Activated T-cell treated with anti-CD3 and anti-CD28 coated beads, Interleukin-2, amount 50 U/mL, for 72 hours (primary cell): ENCODE measurements around the gene HSD17B4. TPM values are rescaled to one million over a fixed set of nuclear protein-coding genes. Genes with fewer than 3 reads are reported as not detected.
"Not testable (repeated sequence)": the region's sequence is repeated elsewhere in the genome, so short reads cannot be mapped to it uniquely, and the experiment has no call there.

Experiments used
- ATAC-seq, 2 donors: fragments of 150-1000 bp; cut with Tn5 transposase; replicated peaks in 1 of 2; 2 replicates each; pipeline ENCODE4 v1.10.0; 2021; ENCODE audit warnings: moderate library complexity in 2 of 2, mild to moderate bottlenecking in 1 of 2
- DNase-seq, 2 donors: peaks; one replicate each; pipeline ENCODE4 v3.0.0; 2021 to 2022; ENCODE audit warnings: mixed read lengths in 1 of 2
- H3K27ac Mint-ChIP-seq: one replicate; pipeline ENCODE4 v1.8.0; 2022; ENCODE audit warnings: mild to moderate bottlenecking, moderate library complexity, mixed read lengths
- H3K27me3 Mint-ChIP-seq: one replicate; pipeline ENCODE4 v1.8.0; 2022; ENCODE audit warnings: low read depth, mixed read lengths
- H3K36me3 Mint-ChIP-seq, 2 donors: one replicate each; pipeline ENCODE4 v1.8.0; 2022; ENCODE audit warnings: mixed read lengths in 2 of 2, mild to moderate bottlenecking in 1 of 2; ENCODE audit not compliant: insufficient read depth in 2 of 2
- H3K4me1 Mint-ChIP-seq: one replicate; pipeline ENCODE4 v1.8.0; 2022; ENCODE audit warnings: low read depth, mixed read lengths
- H3K4me3 Mint-ChIP-seq, 2 donors: one replicate each; pipeline ENCODE4 v1.8.0; 2022; ENCODE audit warnings: mild to moderate bottlenecking in 2 of 2, mixed read lengths in 2 of 2, moderate library complexity in 2 of 2
- H3K9me3 Mint-ChIP-seq, 2 donors: one replicate each; pipeline ENCODE4 v1.8.0; 2022; ENCODE audit warnings: mixed read lengths in 2 of 2
- total RNA-seq, 2 donors: library from RNA; stranded (reverse); gene quantifications; one replicate each; pipeline ENCODE4 v1.2.3, GENCODE V29; 2022

HSD17B4 gene
- total RNA-seq, 2 donors from 2014 or later: 63.1 to 90.6 TPM

DNA sequence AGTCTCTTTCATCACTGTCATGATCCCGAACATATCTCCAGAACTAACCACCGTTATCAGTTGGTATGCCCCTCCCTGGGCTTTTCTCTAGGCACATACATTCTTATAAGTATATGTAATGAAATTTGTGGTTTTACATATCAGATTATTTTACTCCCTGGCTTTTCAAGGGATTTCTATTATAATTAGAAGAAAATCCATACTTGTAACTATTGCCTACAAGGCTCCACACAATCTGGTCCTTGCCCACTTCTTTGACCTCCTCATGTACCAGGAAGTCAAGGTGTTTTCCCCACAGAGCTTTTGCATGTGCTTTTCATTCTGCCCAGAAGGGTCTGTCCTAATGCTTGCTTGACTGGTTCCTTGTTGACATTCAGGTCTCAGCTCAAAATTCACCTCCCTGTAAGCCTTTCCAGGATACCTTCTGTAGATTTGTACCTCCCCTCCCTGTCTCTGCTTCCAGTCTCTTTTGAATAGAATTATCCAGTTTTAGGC lies 33.6 kb upstream of the HSD17B4 start:
- H3K4me3 Mint-ChIP-seq: no peak overlapping the region
- DNase-seq (no peak), ATAC-seq (no peak)

DNA sequence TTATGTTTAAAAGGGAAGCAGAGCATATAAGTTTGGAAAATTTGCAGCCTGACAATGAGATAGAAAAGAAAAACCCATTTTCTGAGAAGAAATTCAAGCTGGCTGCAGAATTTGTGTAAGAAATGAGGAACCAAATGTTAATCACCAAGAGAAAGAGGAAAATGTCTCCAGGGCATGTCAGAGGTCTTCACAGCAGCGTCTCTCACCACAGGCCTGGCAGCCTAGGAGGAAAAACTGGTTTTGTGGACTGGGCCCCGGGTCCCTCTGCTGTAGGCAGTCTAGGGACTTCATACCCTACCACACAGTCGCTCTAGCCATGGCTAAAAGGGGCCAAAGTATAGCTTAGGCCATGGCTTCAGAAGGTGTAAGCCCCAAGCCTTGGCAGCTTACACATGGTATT lies 32.1 kb upstream of the HSD17B4 start:
- Mint-ChIP-seq H3K36me3 (no peaks in the 10 kb centered on the region), H3K9me3 (no peaks in the 10 kb centered on the region), H3K27ac (no peak overlapping the region), H3K27me3 (no peaks in the 10 kb centered on the region), H3K4me3 (no peak overlapping the region), H3K4me1 (peaks cover 17% of the 10 kb centered on the region)
- DNase-seq: no peak
- ATAC-seq: no peak

More for the DNA sequence above, 33.6 kb upstream of the HSD17B4 start:
- Mint-ChIP-seq H3K27me3 (no peaks in the 10 kb centered on the region), H3K9me3 (no peaks in the 10 kb centered on the region), H3K27ac (no peak overlapping the region), H3K36me3 (no peaks in the 10 kb centered on the region), H3K4me1 (peaks cover 22% of the 10 kb centered on the region)

DNA sequence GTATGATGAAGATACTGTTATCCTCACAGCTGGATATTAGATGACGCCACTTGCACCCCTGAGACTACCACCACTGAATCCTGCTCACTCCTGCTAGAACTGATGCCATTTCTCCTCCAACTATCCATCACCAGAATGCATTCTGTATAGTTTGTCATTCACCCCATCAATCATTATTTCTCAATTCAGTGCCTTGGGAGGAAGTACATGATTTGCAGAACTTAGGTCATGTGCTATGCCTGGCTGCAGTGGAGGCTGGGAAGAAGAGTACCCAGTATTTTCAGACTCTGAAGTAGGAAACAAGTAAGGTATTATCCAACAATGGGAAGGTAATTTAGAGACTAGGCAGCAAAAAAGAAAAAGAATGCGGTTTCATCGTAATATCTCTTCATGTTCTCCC lies 26.2 kb upstream of the HSD17B4 start:
- no peak for ATAC-seq
- Mint-ChIP-seq H3K36me3 (no peaks in the 10 kb centered on the region), H3K27me3 (no peaks in the 10 kb centered on the region), H3K9me3 (no peaks in the 10 kb centered on the region), H3K27ac (no peak overlapping the region), H3K4me3 (no peak overlapping the region), H3K4me1 (no peaks in the 10 kb centered on the region)
- DNase-seq: no peak

DNA sequence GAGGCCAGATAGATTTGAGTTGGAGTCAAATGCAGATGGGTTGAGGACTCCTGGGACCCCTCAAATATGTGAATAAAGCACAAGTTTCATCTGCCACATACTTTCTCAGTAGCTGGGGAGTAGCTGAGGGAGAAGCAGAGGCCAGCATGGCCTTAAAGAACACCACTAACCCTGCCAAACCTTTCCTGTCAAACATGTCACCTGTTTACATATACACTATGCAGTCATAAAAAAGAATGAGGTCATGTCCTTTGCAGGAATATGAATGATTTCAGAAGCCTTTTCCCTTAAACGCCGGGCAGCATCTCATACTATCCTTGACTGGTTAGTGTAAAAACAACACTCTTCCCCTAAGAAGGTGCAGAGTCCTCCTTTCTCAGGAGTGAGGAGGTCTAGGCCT lies 25.2 kb upstream of the HSD17B4 start:
- no peaks in the 10 kb centered on the region for H3K36me3 Mint-ChIP-seq
- no peak overlapping the region for H3K4me3 Mint-ChIP-seq
- no peak for ATAC-seq

DNA sequence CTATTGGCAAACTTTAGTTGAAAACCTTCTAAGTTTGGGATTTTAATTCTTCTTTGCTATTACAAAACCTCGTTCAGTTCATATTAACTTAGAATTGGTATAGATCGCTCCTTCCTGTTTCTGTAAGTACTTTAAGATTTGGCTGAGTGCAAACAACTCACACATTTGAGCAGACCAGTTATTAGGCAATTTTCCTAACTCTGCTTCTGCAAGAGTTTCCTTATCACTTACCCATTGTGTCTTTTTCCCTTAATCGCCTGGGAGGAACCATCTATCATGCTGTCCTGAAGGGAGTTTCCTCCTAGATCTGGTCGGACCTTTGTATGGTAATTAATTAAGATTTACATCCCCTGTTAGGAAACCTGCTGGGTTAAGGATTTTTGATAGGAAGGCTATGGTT lies 24.7 kb upstream of the HSD17B4 start:
- not testable (repeated sequence) for ATAC-seq

More for the DNA sequence above, 25.2 kb upstream of the HSD17B4 start:
- Mint-ChIP-seq H3K9me3 (no peaks in the 10 kb centered on the region), H3K27ac (no peak overlapping the region), H3K4me1 (no peaks in the 10 kb centered on the region), H3K27me3 (no peaks in the 10 kb centered on the region)
- DNase-seq: no peak

GRCh38 chr5:119428166-119428565 lies 24.1 kb upstream of the HSD17B4 start:
- H3K4me1 Mint-ChIP-seq, H3K4me3 Mint-ChIP-seq, DNase-seq, H3K36me3 Mint-ChIP-seq, H3K27ac Mint-ChIP-seq, H3K27me3 Mint-ChIP-seq, H3K9me3 Mint-ChIP-seq, ATAC-seq: not testable (repeated sequence)

More for the DNA sequence above, 24.7 kb upstream of the HSD17B4 start:
- H3K27ac Mint-ChIP-seq, H3K9me3 Mint-ChIP-seq, H3K4me3 Mint-ChIP-seq, H3K36me3 Mint-ChIP-seq, DNase-seq, H3K4me1 Mint-ChIP-seq, H3K27me3 Mint-ChIP-seq: not testable (repeated sequence)

DNA sequence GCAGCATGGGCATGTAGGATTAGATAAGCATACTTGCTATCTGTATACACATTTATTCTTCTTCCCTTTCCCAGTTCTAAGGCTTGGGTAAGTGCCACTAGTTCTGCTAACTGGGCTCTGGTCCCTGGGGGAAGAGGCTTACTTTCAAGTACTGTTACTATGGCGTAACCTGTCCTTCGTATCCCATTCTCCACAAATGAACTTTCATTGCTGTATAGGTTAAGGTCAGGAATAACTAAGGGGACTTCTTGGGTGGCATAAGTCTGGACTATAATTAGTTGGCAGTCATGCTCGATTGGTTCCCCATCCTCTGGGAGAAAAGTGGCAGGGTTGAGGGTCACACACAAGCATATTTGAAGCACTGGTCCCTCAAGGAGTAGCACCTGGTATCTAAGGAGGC lies 23.7 kb upstream of the HSD17B4 start:
- not testable (repeated sequence) for H3K4me1 Mint-ChIP-seq, DNase-seq, H3K4me3 Mint-ChIP-seq, H3K27ac Mint-ChIP-seq, ATAC-seq, H3K36me3 Mint-ChIP-seq, H3K27me3 Mint-ChIP-seq, H3K9me3 Mint-ChIP-seq

DNA sequence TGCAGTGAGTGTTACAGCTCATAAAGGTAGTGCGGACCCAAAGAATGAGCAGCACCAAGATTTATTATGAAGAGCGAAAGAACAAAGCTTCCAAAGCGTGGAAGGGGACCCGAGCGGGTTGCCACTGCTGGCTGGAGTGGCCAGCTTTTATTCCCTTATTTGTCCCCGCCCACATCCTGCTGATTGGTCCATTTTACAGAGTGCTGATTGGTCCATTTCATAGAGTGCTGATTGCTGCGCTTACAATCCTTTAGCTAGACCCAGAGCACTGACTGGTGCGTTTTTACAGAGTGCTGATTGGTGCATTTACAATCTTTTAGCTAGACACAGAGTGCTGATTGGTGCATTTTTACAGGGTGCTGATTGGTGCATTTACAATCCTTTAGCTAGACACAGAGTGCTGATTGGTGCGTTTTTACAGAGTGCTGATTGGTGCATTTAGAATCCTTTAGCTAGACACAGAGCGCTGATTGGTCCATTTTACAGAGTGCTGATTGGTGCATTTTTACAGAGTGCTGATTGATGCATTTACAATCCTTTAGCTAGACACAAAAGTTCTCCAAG lies 19.5 kb upstream of the HSD17B4 start:
- not testable (repeated sequence) for H3K4me3 Mint-ChIP-seq, H3K27ac Mint-ChIP-seq, H3K4me1 Mint-ChIP-seq, DNase-seq, ATAC-seq, H3K36me3 Mint-ChIP-seq, H3K27me3 Mint-ChIP-seq, H3K9me3 Mint-ChIP-seq

DNA sequence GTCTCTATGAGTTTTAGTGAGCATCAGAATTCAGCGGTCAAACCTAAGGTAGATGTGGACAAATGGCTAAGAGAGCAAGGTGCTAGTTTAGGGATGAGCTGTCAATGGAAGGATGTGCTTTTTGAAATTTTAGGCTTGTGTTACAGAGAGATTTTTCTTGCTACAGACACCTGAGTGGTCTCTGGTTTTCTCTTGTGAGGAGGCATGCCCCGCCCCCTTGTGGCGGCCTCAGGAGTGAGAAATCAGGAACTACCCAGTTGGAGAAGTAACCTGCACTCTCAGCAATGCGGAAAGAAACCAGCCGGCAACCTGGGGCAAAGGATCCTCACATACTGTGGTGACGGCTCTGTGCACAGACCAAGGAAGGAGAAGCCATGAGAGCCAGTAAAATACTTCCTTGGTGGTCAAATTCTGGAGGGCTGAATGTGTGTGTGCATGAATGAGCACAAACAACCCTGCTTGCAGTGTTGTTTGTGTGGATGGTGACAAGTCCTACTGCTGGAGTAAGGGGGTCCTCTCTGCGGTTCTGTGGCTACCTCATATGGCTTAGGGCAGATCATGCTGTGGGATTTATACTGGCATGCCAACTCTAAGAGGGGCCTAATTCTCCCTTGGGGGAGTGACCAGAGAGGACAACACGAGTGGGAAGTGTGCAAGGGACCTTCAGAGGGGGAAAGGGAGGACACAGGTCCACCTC lies 16.7 kb upstream of the HSD17B4 start:
- Mint-ChIP-seq H3K27me3 (peaks cover 8% of the 10 kb centered on the region), H3K27ac (no peak overlapping the region), H3K36me3 (peaks cover 0 to 1% of the 10 kb centered on the region in 2 donors), H3K4me3 (peak overlapping the region in 1 of 2 donors; percentile 35), H3K9me3 (no peaks in the 10 kb centered on the region), H3K4me1 (peaks cover 9% of the 10 kb centered on the region)
- DNase-seq (peak; percentile 73 to 77), ATAC-seq (peak; percentile 65 to 79)

DNA sequence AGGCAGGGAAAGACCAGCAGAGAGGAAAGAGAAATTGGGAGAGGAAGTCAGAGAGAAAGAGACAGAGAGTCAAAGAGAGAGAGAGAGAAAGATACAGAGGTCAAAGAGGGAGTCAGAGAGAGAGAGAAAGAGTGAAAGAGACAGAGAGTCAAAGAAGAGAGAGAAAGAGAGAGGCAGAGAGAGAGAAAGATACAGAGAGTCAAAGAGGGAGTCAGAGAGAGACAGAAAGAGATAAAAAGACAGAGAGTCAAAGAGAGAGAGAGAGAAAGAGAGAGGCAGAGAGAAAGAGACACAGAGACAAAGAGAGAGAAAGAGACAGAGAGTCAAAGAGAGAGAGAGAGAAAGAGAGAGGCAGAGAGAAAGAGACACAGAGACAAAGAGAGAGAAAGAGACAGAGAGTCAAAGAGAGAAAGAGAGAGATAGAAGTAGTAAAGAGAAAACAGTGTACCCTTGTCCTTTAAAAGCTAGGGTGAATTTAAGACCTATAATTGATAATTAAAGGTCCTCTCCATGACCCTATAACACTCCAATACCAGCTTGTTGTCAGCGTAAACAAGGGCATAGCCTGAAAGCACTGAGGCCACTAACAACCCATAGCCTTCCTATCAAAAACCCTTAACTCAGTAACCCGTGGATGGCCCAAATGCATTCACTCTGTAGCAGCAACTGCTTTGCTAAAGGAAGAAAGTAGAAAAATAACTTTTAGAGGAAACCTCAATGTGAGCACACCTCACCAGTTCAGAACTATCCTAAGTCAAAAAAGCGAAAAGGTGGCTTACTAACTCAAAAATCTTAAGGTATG lies 14.3 kb upstream of the HSD17B4 start:
- not testable (repeated sequence) for H3K27ac Mint-ChIP-seq, H3K4me1 Mint-ChIP-seq, ATAC-seq, DNase-seq, H3K9me3 Mint-ChIP-seq, H3K36me3 Mint-ChIP-seq
- peak overlapping the region; percentile 1 to 13 for H3K4me3 Mint-ChIP-seq
- peaks cover 15% of the 10 kb centered on the region for H3K27me3 Mint-ChIP-seq

DNA sequence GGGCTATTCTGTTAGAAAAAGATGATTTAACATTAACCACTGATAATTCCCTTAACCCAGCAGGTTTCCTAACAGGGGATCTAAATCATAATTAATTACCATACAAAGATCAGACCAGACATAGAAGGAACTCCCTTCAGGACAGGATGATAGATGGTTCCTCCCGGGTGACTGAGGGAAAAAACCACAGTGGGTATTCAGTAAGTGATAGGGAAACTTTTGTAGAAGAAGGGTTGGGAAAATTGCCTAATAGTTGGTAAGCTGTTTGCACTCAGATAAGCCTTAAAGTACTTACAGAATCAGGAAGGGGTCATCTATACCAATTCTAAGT lies 13.7 kb upstream of the HSD17B4 start:
- not testable (repeated sequence) for H3K4me1 Mint-ChIP-seq, H3K36me3 Mint-ChIP-seq, H3K9me3 Mint-ChIP-seq, DNase-seq, H3K27ac Mint-ChIP-seq, ATAC-seq
- Mint-ChIP-seq H3K27me3 (peaks cover 15% of the 10 kb centered on the region), H3K4me3 (peak overlapping the region; percentile 58 to 66)

- H3K36me3 Mint-ChIP-seq: no peaks in the 10 kb centered on the region
- no peaks in the 10 kb centered on the region for H3K9me3 Mint-ChIP-seq
- peaks cover 9% of the 10 kb centered on the region for H3K4me1 Mint-ChIP-seq
- H3K4me3 Mint-ChIP-seq: peak overlapping the region; percentile 58 to 66
- H3K27ac Mint-ChIP-seq: no peak overlapping the region
- DNase-seq (no peak), ATAC-seq (peak in 1 of 2 donors; percentile 22)
- peaks cover 15% of the 10 kb centered on the region for H3K27me3 Mint-ChIP-seq
Observed at GRCh38 chr5:119439140-119439631, 13.1 kb upstream of the HSD17B4 start.

- not testable (repeated sequence) for DNase-seq, H3K4me3 Mint-ChIP-seq, ATAC-seq
Observed at GRCh38 chr5:119439632-119440031, 12.7 kb upstream of the HSD17B4 start.

More at GRCh38 chr5:119439632-119440031, 12.7 kb upstream of the HSD17B4 start:
- H3K27me3 Mint-ChIP-seq: peaks cover 15% of the 10 kb centered on the region
- not testable (repeated sequence) for H3K4me1 Mint-ChIP-seq, H3K36me3 Mint-ChIP-seq, H3K9me3 Mint-ChIP-seq, H3K27ac Mint-ChIP-seq
